MM.1S (cell line): ENCODE data around the gene MSLN.

Source experiments
- DNase-seq: peaks from one replicate; pipeline ENCODE4 v3.0.0-alpha.2; 2015
- H2AFZ ChIP-seq: fragments of 300-600 bp; sonication (generic); 2 replicates; pipeline ENCODE4 v1.6.0; 2016; ENCODE audit warnings: antibody characterized with exemption, low read length
- H3F3A ChIP-seq: fragments of 300-600 bp; sonication (generic); 2 replicates; pipeline ENCODE4 v1.6.1; 2016; ENCODE audit warnings: mild to moderate bottlenecking, antibody characterized with exemption, low read length, moderate library complexity, mixed read lengths; ENCODE audit not compliant: insufficient read depth
- H3K27ac ChIP-seq: fragments of 300-600 bp; sonication (generic); 2 replicates; pipeline ENCODE4 v1.5.1; 2016; ENCODE audit warnings: mild to moderate bottlenecking, low read length
- H3K27me3 ChIP-seq: fragments of 300-600 bp; sonication (generic); replicated peaks from 2 replicates; pipeline ENCODE4 v1.6.0; 2016; ENCODE audit warnings: low read length; ENCODE audit not compliant: insufficient read depth
- H3K36me3 ChIP-seq: fragments of 300-600 bp; sonication (generic); replicated peaks from 2 replicates; pipeline ENCODE4 v1.6.1; 2016; ENCODE audit warnings: mild to moderate bottlenecking, low read length, mixed read lengths; ENCODE audit not compliant: insufficient read depth
- H3K4me1 ChIP-seq: fragments of 300-600 bp; sonication (generic); 2 replicates; pipeline ENCODE4 v1.6.1; 2016; ENCODE audit warnings: low read length, mixed read lengths
- H3K4me2 ChIP-seq: fragments of 300-600 bp; sonication (generic); 2 replicates; pipeline ENCODE4 v1.6.0; 2016; ENCODE audit warnings: low read depth, low read length
- H3K4me3 ChIP-seq: fragments of 300-600 bp; sonication (generic); 2 replicates; pipeline ENCODE4 v1.5.1; 2016; ENCODE audit warnings: low read length, mixed read lengths
- H3K79me2 ChIP-seq: fragments of 300-600 bp; sonication (generic); 2 replicates; pipeline ENCODE4 v1.6.1; 2016; ENCODE audit warnings: mixed run types, low read length, mixed read lengths
- H3K9ac ChIP-seq: fragments of 300-600 bp; sonication (generic); 2 replicates; pipeline ENCODE4 v1.6.1; 2016; ENCODE audit warnings: low read length, mixed read lengths
- H3K9me2 ChIP-seq: fragments of 300-600 bp; sonication (generic); replicated peaks from 2 replicates; pipeline ENCODE4 v1.6.1; 2016; ENCODE audit warnings: mild to moderate bottlenecking, low read length, mixed read lengths; ENCODE audit not compliant: insufficient read depth
- H3K9me3 ChIP-seq: fragments of 300-600 bp; sonication (generic); replicated peaks from 2 replicates; pipeline ENCODE4 v1.6.1; 2016; ENCODE audit warnings: mild to moderate bottlenecking, low read length, mixed read lengths; ENCODE audit not compliant: insufficient read depth
- H4K20me1 ChIP-seq: fragments of 300-600 bp; sonication (generic); 2 replicates; pipeline ENCODE4 v1.6.1; 2016; ENCODE audit warnings: mild to moderate bottlenecking, low read length, moderate library complexity, mixed read lengths; ENCODE audit not compliant: insufficient read depth
- CTCF ChIP-seq: fragments of 300-600 bp; sonication (generic); IDR thresholded peaks from 2 replicates; pipeline ENCODE4 v1.5.1; 2016; ENCODE audit warnings: antibody characterized with exemption, low read length, mixed read lengths
- EZH2 ChIP-seq: fragments of 300-600 bp; sonication (generic); optimal IDR thresholded peaks from 2 replicates; pipeline ENCODE3; 2017; ENCODE audit warnings: low read depth, mild to moderate bottlenecking, antibody characterized with exemption, low read length, mixed read lengths
- EZH2phosphoT487 ChIP-seq: fragments of 300-600 bp; sonication (generic); IDR thresholded peaks from 2 replicates; pipeline ENCODE4 v1.6.1; 2018; ENCODE audit warnings: antibody characterized with exemption, low read length

The MSLN gene

GRCh38 chr16:802461-802860 lies 41.9 kb downstream of the MSLN start:
- Histone ChIP-seq H3K4me2 (no peak overlapping the region), H3K9me3 (no peaks in the 10 kb centered on the region), H3K27me3 (peaks cover 12% of the 10 kb centered on the region; the same call in 1 of the 2 replicates), H3K9ac (no peak overlapping the region), H3K4me3 (no peak overlapping the region), H3K27ac (no peak overlapping the region), H3K9me2 (no peaks in the 10 kb centered on the region), H2AFZ (no peak overlapping the region), H3K36me3 (no peaks in the 10 kb centered on the region), H4K20me1 (no peaks in the 10 kb centered on the region), H3K4me1 (no peaks in the 10 kb centered on the region), H3K79me2 (no peaks in the 10 kb centered on the region), H3F3A (no peaks in the 10 kb centered on the region)
- TF ChIP-seq CTCF (no peak), EZH2 (no peak), EZH2phosphoT487 (no peak)
- DNase-seq, result no peak

GRCh38 chr16:802914-803753 lies 42.6 kb downstream of the MSLN start:
- Histone ChIP-seq H3K9me2 (no peaks in the 10 kb centered on the region), H4K20me1 (no peaks in the 10 kb centered on the region), H3K9ac (no peak overlapping the region), H3K4me2 (no peak overlapping the region), H3K27ac (no peak overlapping the region), H3K27me3 (peaks cover 12% of the 10 kb centered on the region; the same call in 1 of the 2 replicates), H3K9me3 (no peaks in the 10 kb centered on the region), H3K36me3 (no peaks in the 10 kb centered on the region), H3F3A (no peaks in the 10 kb centered on the region), H3K4me3 (no peak overlapping the region), H3K4me1 (no peaks in the 10 kb centered on the region), H2AFZ (no peak overlapping the region), H3K79me2 (no peaks in the 10 kb centered on the region)
- DNase-seq, result no peak
- no peak for TF ChIP-seq CTCF
- no peak for TF ChIP-seq EZH2phosphoT487
- TF ChIP-seq EZH2, result no peak

GRCh38 chr16:803754-804080 lies 43.2 kb downstream of the MSLN start:
- Histone ChIP-seq H3K9me3 (no peaks in the 10 kb centered on the region), H3F3A (no peaks in the 10 kb centered on the region), H4K20me1 (no peaks in the 10 kb centered on the region), H3K4me3 (no peak overlapping the region), H3K9me2 (no peaks in the 10 kb centered on the region), H3K4me1 (no peaks in the 10 kb centered on the region), H3K79me2 (no peaks in the 10 kb centered on the region), H3K27me3 (peaks cover 16% of the 10 kb centered on the region; the same call in 1 of the 2 replicates), H3K4me2 (no peak overlapping the region), H2AFZ (no peak overlapping the region), H3K27ac (no peak overlapping the region), H3K9ac (no peak overlapping the region), H3K36me3 (no peaks in the 10 kb centered on the region)
- TF ChIP-seq EZH2 (no peak), EZH2phosphoT487 (no peak), CTCF (no peak)
- no peak for DNase-seq
